H1 (cell line): ENCODE data around the gene ZNF746.

Experiments
- TCF12 ChIP-seq: IDR thresholded peaks from 2 replicates; pipeline ENCODE4 v1.6.1; 2011; ENCODE audit warnings: low read depth, mild to moderate bottlenecking, low read length
- TF ChIP-seq, protein P1 (sequence below): IDR thresholded peaks from 2 replicates; pipeline ENCODE4 v1.6.1; 2011; ENCODE audit warnings: low read depth, mild to moderate bottlenecking, low read length; ENCODE audit not compliant: insufficient read depth

DNA sequence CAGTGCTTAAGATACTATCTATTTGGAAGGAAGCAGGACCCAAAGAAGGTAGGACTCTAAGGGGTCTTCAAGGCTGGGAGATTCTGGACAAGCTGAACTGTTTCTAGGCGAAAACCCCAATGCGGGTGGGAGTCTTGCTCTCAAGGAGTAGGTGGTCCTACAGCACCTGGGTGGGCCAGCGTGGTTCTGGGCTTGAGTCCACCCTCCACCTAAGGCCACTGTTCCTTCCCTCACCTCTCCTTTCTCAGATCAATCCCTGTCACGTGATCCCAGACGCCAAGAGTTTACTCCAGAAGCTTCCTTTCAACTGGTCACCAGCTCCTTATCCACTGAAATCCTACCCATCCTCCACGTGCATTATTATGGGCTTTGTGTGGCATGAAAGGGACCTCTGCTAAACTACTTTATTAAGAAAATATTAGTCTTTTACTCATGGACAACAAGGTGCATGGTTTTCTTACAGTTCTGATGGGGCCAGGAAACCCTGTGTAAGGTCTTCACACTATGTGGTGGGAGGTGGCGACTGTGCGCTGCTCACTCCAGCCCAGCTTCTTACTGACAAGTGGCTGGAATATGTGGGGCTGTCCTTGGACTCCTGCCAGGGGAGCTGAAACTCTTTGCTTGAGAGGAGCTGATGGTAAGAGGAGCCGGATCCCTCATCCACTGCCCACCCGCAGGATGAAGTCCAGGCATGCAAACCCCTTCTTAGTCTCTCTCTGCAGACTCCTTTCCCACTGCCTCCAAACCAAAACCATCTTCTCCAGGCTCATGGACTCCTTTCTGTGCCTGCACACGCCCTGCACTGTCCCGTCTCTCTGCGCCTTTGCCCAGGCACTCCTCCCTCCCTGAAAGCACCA is 1.6 kb downstream of the ZNF746 start:
- TF ChIP-seq TCF12 = no peak
- TF ChIP-seq, protein P1, sequence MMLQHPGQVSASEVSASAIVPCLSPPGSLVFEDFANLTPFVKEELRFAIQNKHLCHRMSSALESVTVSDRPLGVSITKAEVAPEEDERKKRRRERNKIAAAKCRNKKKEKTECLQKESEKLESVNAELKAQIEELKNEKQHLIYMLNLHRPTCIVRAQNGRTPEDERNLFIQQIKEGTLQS = no peak
